Measurements from ENCODE around the gene COL26A1. TPM values are rescaled to one million over a fixed set of nuclear protein-coding genes. Genes with fewer than 3 reads are reported as not detected.

The COL26A1 gene
- total RNA-seq, 2 experiments from 2014 or later, result not detected

DNA sequence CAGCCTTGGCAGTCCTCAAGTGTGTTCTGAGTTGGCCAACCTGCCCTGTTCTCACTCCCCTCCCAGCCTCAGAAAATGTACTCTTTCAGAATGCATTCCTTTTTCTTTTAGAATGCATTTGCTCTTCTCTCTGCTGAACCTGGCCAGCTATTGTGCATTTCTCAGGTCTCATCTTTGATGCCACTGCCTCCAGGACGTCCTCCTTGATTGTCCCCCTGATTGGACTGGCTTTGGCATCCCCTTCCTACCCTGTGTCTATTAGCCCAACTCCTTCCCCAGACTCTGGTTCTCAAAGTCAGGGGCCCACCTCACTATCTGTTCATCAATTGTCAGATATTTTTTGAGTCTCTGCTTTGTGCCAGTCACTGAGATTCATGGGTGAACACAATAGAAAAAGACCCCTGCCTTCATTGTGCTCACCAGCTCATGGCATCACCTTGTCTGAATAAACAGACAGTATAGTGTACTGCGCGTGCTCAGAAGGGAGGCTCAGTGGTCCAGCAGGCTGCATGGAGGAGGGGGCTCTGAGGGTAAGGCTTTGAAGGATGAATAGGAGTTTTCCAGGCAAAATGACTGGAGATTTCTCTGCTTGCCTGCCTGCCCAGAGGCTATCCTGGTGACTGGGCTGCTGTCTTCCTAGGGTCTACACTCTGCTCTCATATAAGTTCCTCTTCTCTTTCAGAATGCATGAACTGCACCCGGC, 169.9 kb downstream of the COL26A1 start:
- CTCF ChIA-PET, result no interaction called here
- ATAC-seq, result no peak

DNA sequence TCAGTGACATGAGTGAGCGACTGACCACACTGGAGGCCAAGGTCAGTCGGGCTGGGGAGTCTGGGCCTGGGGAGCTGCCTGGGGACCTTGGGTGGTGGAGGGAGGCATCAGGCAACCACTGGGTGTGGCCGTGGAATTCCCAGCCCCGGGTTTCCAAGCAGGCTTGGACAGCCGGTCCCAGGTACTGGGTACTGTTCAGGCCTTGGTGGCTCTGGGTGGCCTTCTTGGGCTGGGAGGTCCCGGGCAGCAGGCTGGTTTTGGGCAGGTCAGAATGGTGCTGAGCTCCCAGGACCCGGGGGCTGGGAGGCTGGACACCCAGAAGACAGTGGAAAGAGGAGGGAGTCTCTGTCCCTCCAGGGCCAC, 170.4 kb downstream of the COL26A1 start:
- Mint-ChIP-seq H3K4me3 (no peak overlapping the region), H3K4me1 (ENCODE audit: low read depth) (no peaks in the 10 kb centered on the region), H3K36me3 (ENCODE audit: low read depth) (no peaks in the 10 kb centered on the region), H3K27me3 (peaks cover 3% of the 10 kb centered on the region), H3K9me3 (no peaks in the 10 kb centered on the region), H3K27ac (no peak overlapping the region)
- ChIA-PET CTCF (no interaction called here), POLR2A (interaction anchor here (0.6 kb wide), 1 partner anchor 27 kb away, joined by 3 read pairs; no protein-coding TSS in a partner anchor)
- TF ChIP-seq, protein P1, sequence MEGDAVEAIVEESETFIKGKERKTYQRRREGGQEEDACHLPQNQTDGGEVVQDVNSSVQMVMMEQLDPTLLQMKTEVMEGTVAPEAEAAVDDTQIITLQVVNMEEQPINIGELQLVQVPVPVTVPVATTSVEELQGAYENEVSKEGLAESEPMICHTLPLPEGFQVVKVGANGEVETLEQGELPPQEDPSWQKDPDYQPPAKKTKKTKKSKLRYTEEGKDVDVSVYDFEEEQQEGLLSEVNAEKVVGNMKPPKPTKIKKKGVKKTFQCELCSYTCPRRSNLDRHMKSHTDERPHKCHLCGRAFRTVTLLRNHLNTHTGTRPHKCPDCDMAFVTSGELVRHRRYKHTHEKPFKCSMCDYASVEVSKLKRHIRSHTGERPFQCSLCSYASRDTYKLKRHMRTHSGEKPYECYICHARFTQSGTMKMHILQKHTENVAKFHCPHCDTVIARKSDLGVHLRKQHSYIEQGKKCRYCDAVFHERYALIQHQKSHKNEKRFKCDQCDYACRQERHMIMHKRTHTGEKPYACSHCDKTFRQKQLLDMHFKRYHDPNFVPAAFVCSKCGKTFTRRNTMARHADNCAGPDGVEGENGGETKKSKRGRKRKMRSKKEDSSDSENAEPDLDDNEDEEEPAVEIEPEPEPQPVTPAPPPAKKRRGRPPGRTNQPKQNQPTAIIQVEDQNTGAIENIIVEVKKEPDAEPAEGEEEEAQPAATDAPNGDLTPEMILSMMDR (IDR thresholded peaks at IDR 0.05), result no peak
- DNase-seq, result no peak
- intact Hi-C loops (cut with micrococcal nuclease), result no loop called here
- ATAC-seq, result no peak

More for the DNA sequence above, 169.9 kb downstream of the COL26A1 start:
- no peak overlapping the region for H3K27ac Mint-ChIP-seq
- no peak for DNase-seq
- H3K36me3 Mint-ChIP-seq (ENCODE audit: low read depth), result no peaks in the 10 kb centered on the region
- TF ChIP-seq, protein P1 (IDR thresholded peaks at IDR 0.05), result no peak
- H3K4me1 Mint-ChIP-seq (ENCODE audit: low read depth), result no peaks in the 10 kb centered on the region
- no peak overlapping the region for H3K4me3 Mint-ChIP-seq
- no peaks in the 10 kb centered on the region for H3K9me3 Mint-ChIP-seq
- intact Hi-C loops (cut with micrococcal nuclease), result no loop called here
- peaks cover 3% of the 10 kb centered on the region for H3K27me3 Mint-ChIP-seq
- POLR2A ChIA-PET, result interaction anchor here (0.6 kb wide), 1 partner anchor 26 kb away, joined by 3 read pairs; no protein-coding TSS in a partner anchor

DNA sequence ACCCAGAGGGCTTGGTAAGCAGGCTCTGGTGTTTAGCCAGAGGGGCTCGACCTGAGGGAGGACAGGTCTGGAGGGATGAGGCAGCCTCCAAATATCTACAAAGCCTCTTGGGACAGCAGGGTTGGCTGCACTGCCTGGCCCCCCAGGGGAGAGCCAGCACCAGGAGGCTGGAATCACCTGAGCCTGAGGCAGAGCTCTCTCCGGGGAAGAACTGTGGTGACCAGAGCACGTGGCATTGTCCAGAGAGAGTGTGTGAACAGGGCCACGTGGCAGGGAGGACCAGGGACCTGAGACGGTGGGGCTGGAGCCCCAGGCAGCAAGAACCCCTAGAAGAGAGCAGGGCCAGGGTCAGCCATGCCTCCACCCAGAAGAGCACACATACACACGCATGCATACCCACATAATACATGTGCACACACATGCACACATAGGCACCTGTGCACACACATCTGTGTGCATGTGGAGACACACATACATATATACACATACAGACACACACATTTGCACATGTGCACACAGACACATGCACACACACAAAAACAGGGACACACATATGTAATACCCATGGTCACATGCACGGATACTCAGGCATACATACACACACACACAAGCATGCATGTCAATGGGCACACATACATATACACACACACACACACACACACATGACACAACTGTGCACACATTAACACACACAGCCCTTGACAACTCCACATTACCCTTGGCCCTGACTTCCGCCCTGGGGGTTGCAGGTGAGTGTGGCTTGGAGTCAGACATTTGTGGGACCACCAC, 171.5 kb downstream of the COL26A1 start:
- ChIA-PET POLR2A (no interaction called here), CTCF (interaction anchor here (1.4 kb wide), 1 partner anchor 170 kb away, joined by 5 read pairs; no protein-coding TSS in a partner anchor)
- ATAC-seq (no peak), DNase-seq (no peak)
- peaks cover 3% of the 10 kb centered on the region for H3K27me3 Mint-ChIP-seq
- TF ChIP-seq, protein P1 (IDR thresholded peaks at IDR 0.05), result no peak
- H3K4me3 Mint-ChIP-seq, result no peak overlapping the region
- H3K36me3 Mint-ChIP-seq (ENCODE audit: low read depth), result no peaks in the 10 kb centered on the region
- no peaks in the 10 kb centered on the region for H3K9me3 Mint-ChIP-seq
- no peaks in the 10 kb centered on the region for H3K4me1 Mint-ChIP-seq (ENCODE audit: low read depth)
- intact Hi-C loops (cut with micrococcal nuclease), result no loop called here
- H3K27ac Mint-ChIP-seq, result no peak overlapping the region

DNA sequence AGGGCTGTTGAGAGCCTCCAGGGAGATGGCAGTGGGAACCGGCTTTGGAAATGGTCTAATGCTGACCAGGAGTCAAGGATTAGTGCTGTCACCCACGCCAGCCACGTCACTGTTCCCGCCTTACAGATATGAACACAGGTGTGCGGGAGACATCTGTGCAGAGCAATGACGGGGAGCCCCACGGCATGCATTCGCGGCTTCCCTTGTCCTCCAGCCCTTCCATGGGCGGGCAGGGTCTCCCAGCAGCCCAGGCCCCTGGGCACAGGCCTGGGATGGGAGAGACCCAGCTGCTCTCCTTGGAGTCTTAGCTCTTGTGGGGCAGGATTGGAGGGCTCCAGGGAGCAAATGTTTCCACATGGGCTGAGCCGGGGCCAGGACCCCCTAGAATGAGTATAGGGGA, 172.2 kb downstream of the COL26A1 start:
- TF ChIP-seq, protein P1 (IDR thresholded peaks at IDR 0.05), result no peak
- intact Hi-C loops (cut with micrococcal nuclease), result no loop called here
- no peak for DNase-seq
- Mint-ChIP-seq H3K27ac (no peak overlapping the region), H3K36me3 (ENCODE audit: low read depth) (no peaks in the 10 kb centered on the region), H3K4me1 (ENCODE audit: low read depth) (no peaks in the 10 kb centered on the region), H3K27me3 (peaks cover 3% of the 10 kb centered on the region), H3K4me3 (no peak overlapping the region), H3K9me3 (no peaks in the 10 kb centered on the region)
- ATAC-seq, result no peak
- CTCF ChIA-PET, result interaction anchor here (1.4 kb wide), 1 partner anchor 171 kb away, joined by 5 read pairs; no protein-coding TSS in a partner anchor
- POLR2A ChIA-PET, result no interaction called here

DNA sequence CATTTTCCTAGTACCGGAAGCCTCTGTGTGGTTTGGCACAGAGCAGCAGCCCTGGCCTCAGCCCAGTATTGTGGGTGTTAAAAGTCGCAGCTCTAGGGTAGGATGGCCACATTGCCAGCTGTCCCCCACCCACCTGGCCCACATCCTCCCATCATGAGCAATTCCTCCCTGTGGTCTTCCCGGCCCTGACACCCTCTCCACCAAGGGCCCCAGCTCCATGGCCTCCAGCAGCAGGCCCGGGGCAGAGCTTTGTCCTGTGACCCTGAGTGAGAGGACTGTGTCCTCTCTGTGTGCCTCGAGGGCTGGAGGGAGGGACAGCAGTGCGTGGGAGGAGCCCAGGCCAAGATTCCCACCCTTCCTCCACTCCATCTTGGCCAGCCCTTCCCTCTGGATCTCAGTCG, 172.7 kb downstream of the COL26A1 start:
- CTCF ChIA-PET, result interaction anchor here (1.4 kb wide), 1 partner anchor 171 kb away, joined by 5 read pairs; no protein-coding TSS in a partner anchor
- H3K27me3 Mint-ChIP-seq, result peaks cover 3% of the 10 kb centered on the region
- TF ChIP-seq, protein P1 (IDR thresholded peaks at IDR 0.05), result no peak
- no peaks in the 10 kb centered on the region for H3K4me1 Mint-ChIP-seq (ENCODE audit: low read depth)
- ATAC-seq (no peak), DNase-seq (no peak)
- POLR2A ChIA-PET, result no interaction called here
- H3K9me3 Mint-ChIP-seq, result no peaks in the 10 kb centered on the region
- H3K4me3 Mint-ChIP-seq, result no peak overlapping the region
- no peaks in the 10 kb centered on the region for H3K36me3 Mint-ChIP-seq (ENCODE audit: low read depth)
- no peak overlapping the region for H3K27ac Mint-ChIP-seq
- intact Hi-C loops (cut with micrococcal nuclease), result no loop called here

Data from activated CD8-positive, alpha-beta T cell treated with anti-CD3 and anti-CD28 coated beads for 36 hours (primary cell).